Measurements from ENCODE around the gene GPR158. TPM values are rescaled to one million over a fixed set of nuclear protein-coding genes. Genes with fewer than 3 reads are reported as not detected.

Gene GPR158
- total and polyA plus RNA-seq, 2 of the 8 experiments (the other 6 are each of a cell fraction or from before 2014, with no cell fraction given) = 0.14 to 0.78 TPM

DNA sequence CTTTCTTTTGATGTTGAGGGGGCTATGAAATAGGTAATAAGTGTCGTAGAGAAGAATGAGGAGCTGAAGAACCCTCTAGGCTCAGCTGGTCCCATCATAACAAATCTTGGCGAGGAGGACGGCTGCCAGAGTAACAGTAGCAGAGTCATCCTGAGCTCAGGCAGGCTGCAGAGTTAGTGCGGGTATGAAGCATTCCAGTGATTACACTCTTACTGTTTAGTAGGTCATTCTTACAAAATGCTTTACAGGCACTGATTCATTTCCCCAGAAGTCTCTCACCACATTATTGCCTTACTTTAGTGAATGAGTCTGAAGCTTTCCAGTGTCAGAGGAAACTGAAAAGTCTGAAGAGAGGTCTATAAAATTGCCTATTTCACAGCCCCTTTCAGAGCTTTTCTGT lies 43.9 kb upstream of the GPR158 start:
- Histone ChIP-seq H2BK5ac (ENCODE audit: low read depth, low read length) (no peak overlapping the region), H4K20me1 (replicated peaks in 1 of 2; ENCODE audit: control insufficient read depth in 1 of 2, insufficient read depth in 2 of 2, low read length in 2 of 2) (no peaks in the 10 kb centered on the region), H3K9me3 (ENCODE audit: insufficient read depth in 2 of 2, low read depth in 1 of 2, low read length in 1 of 2) (peaks cover 0 to 7% of the 10 kb centered on the region in 2 experiments; a peak in 2 of 4 replicates), H2BK12ac (ENCODE audit: low read depth, low read length) (no peak overlapping the region), H3K79me2 (ENCODE audit: control insufficient read depth in 1 of 2, insufficient read depth in 2 of 2, low read length in 2 of 2) (no peaks in the 10 kb centered on the region), H3K14ac (ENCODE audit: insufficient read length) (no peak overlapping the region), H4K5ac (ENCODE audit: insufficient read length, low read depth, low read length) (no peak overlapping the region), H2BK15ac (ENCODE audit: low read length) (no peak overlapping the region), H4K91ac (replicated peaks; ENCODE audit: insufficient read length, low read length) (no peak overlapping the region), H2BK120ac (replicated peaks; ENCODE audit: low read depth, low read length) (no peak overlapping the region), H3K79me1 (ENCODE audit: low read depth, low read length) (no peaks in the 10 kb centered on the region), H3K4me1 (replicated peaks in 1 of 4; ENCODE audit: control insufficient read depth in 3 of 4, insufficient read depth in 4 of 4, low read length in 3 of 4) (no peaks in the 10 kb centered on the region), H3K23ac (ENCODE audit: insufficient read length) (no peak overlapping the region), H3K4ac (replicated peaks; ENCODE audit: insufficient read length, low read depth, low read length) (no peak overlapping the region), H3K27ac (ENCODE audit: low read depth, low read length) (no peak overlapping the region), H4K8ac (ENCODE audit: extremely low read depth, insufficient read depth, low read length) (no peak overlapping the region), H2AFZ (ENCODE audit: low read length) (no peak overlapping the region), H2AK5ac (ENCODE audit: low read depth, low read length) (no peak overlapping the region), H3K27me3 (replicated peaks in 1 of 4; ENCODE audit: control insufficient read depth in 3 of 4, extremely low read depth in 1 of 4, insufficient read depth in 3 of 4, low read length in 3 of 4) (no peaks in the 10 kb centered on the region), H2BK20ac (ENCODE audit: low read length) (no peak overlapping the region), H3K18ac (ENCODE audit: extremely low read depth, low read length) (no peak overlapping the region), H3K36me3 (ENCODE audit: control insufficient read depth in 2 of 4, insufficient read depth in 4 of 4, low read length in 3 of 4) (no peaks in the 10 kb centered on the region), H3K4me2 (ENCODE audit: insufficient read depth in 1 of 2, low read depth in 2 of 2, low read length in 2 of 2) (no peak overlapping the region), H3K56ac (replicated peaks; ENCODE audit: insufficient read length, low read depth, low read length) (no peak overlapping the region), H3K23me2 (ENCODE audit: low read depth, low read length) (no peaks in the 10 kb centered on the region), H3K4me3 (ENCODE audit: extremely low read depth in 1 of 4, insufficient read depth in 2 of 4, low read depth in 3 of 4, low read length in 4 of 4) (no peak overlapping the region), H3K9ac (replicated peaks in 1 of 4; ENCODE audit: extremely low read depth in 1 of 4, low read depth in 3 of 4, low read length in 3 of 4) (no peak overlapping the region)
- 79% methylated on average over 4 of the region's 4 CpGs; no CpG with 5 or more reads in 1 of the 2 experiments for WGBS, 2 experiments (ENCODE audit: extremely low coverage in 1 of 2, insufficient coverage in 1 of 2, insufficient read length in 1 of 2, insufficient replicate concordance in 2 of 2, low coverage in 1 of 2, low lambda C conversion rate in 2 of 2, missing lambda C conversion rate in 1 of 2)
- ChIA-PET CTCF (ENCODE audit: partially characterized antibody) (interaction anchor here (1.5 kb wide), 1 partner anchor 18 kb away, joined by 5 read pairs; no protein-coding TSS in a partner anchor), POLR2A (ENCODE audit: partially characterized antibody) (no interaction called here)
- no peak for FAIRE-seq
- no peak for DNase-seq (ENCODE audit: low read depth in 1 of 2, low spot score in 2 of 2)
- TF ChIP-seq, protein P1, sequence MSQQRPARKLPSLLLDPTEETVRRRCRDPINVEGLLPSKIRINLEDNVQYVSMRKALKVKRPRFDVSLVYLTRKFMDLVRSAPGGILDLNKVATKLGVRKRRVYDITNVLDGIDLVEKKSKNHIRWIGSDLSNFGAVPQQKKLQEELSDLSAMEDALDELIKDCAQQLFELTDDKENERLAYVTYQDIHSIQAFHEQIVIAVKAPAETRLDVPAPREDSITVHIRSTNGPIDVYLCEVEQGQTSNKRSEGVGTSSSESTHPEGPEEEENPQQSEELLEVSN (IDR thresholded peaks at IDR 0.05) = no peak
- no peak for TF ChIP-seq POLR2A (IDR thresholded peaks at IDR 0.05; ENCODE audit: control extremely low read depth in 1 of 2, low read depth in 2 of 2, low read length in 2 of 2)
- no peak for TF ChIP-seq JUN (IDR thresholded peaks at IDR 0.05; ENCODE audit: low read depth, low read length)
- no peak for TF ChIP-seq RFX5 (IDR thresholded peaks at IDR 0.05; ENCODE audit: borderline replicate concordance, low read depth, low read length)
- TF ChIP-seq, protein P2, sequence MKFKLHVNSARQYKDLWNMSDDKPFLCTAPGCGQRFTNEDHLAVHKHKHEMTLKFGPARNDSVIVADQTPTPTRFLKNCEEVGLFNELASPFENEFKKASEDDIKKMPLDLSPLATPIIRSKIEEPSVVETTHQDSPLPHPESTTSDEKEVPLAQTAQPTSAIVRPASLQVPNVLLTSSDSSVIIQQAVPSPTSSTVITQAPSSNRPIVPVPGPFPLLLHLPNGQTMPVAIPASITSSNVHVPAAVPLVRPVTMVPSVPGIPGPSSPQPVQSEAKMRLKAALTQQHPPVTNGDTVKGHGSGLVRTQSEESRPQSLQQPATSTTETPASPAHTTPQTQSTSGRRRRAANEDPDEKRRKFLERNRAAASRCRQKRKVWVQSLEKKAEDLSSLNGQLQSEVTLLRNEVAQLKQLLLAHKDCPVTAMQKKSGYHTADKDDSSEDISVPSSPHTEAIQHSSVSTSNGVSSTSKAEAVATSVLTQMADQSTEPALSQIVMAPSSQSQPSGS (IDR thresholded peaks at IDR 0.05; ENCODE audit: low read length) = no peak
- no peak for TF ChIP-seq ASH2L (IDR thresholded peaks at IDR 0.05; ENCODE audit: low read length)
- TF ChIP-seq, protein P3, sequence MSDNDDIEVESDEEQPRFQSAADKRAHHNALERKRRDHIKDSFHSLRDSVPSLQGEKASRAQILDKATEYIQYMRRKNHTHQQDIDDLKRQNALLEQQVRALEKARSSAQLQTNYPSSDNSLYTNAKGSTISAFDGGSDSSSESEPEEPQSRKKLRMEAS (IDR thresholded peaks at IDR 0.05) = no peak
- TF ChIP-seq MAFK (IDR thresholded peaks at IDR 0.05; ENCODE audit: low read depth, low read length) = no peak
- TF ChIP-seq SUZ12 (IDR thresholded peaks at IDR 0.05; ENCODE audit: low read length) = no peak
- TF ChIP-seq KDM1A (IDR thresholded peaks at IDR 0.05; ENCODE audit: borderline replicate concordance, low read length) = no peak
- TF ChIP-seq NANOG (IDR thresholded peaks at IDR 0.05; ENCODE audit: insufficient read depth, low read depth, low read length, poor library complexity, severe bottlenecking) = no peak
- no peak for TF ChIP-seq CBX5 (IDR thresholded peaks at IDR 0.05; ENCODE audit: low read depth, low read length)
- no peak for TF ChIP-seq SP4 (IDR thresholded peaks at IDR 0.05; ENCODE audit: low read length)
